ENCODE data around the gene CATSPERE. TPM values are rescaled to one million over a fixed set of nuclear protein-coding genes. Genes with fewer than 3 reads are reported as not detected.

The CATSPERE gene
- total and polyA plus RNA-seq, 9 of the 15 experiments (the other 6 are each of a cell fraction or from before 2014, with no cell fraction given), result 0.06 to 0.16 (median 0.09) TPM; not detected in 3

GRCh38 chr1:244451951-244452795 lies 8.9 kb upstream of the CATSPERE start (continued):
- TF ChIP-seq ZHX1 (conservative IDR thresholded peaks at IDR 0.05; ENCODE audit: low read length), result peak; percentile 57; the same call in 1 of the 2 replicates
- TF ChIP-seq NCOR1 (IDR thresholded peaks at IDR 0.05), result peak; percentile 34
- TF ChIP-seq TRIM25 (IDR thresholded peaks at IDR 0.05; ENCODE audit: borderline replicate concordance), result no peak
- no peak for TF ChIP-seq SRSF1 (IDR thresholded peaks at IDR 0.05; ENCODE audit: low read depth, low read length)
- peak; percentile 52 for TF ChIP-seq XRCC5 (IDR thresholded peaks at IDR 0.05; ENCODE audit: low read depth, low read length)
- TF ChIP-seq SIN3A (IDR thresholded peaks at IDR 0.05; ENCODE audit: borderline replicate concordance in 2 of 2, control insufficient read depth in 1 of 2, low read depth in 2 of 2, low read length in 2 of 2), result no peak
- TF ChIP-seq FOS (IDR thresholded peaks at IDR 0.05; ENCODE audit: extremely low read depth, insufficient read length), result peak; percentile 17
- TF ChIP-seq SAFB (IDR thresholded peaks at IDR 0.05; ENCODE audit: borderline replicate concordance, low read depth, low read length), result no peak
- TF ChIP-seq ZNF431 (CRISPR knock-in tag; IDR thresholded peaks at IDR 0.05), result no peak; the same call in 1 of the 2 replicates
- peak; percentile 54 for TF ChIP-seq EP300 (IDR thresholded peaks at IDR 0.05; ENCODE audit: low read length)
- TF ChIP-seq ZNF75A (CRISPR knock-in tag; IDR thresholded peaks at IDR 0.05), result no peak
- no peak for TF ChIP-seq ZNF277 (CRISPR knock-in tag; IDR thresholded peaks at IDR 0.05; ENCODE audit: borderline replicate concordance)
- no peak for TF ChIP-seq HNRNPH1 (optimal IDR thresholded peaks at IDR 0.05; ENCODE audit: low read depth, low read length)
- TF ChIP-seq MNT (conservative IDR thresholded peaks at IDR 0.05), result peak; percentile 69 to 82; a peak in 3 of 4 replicates
- TF ChIP-seq RFX1 (IDR thresholded peaks at IDR 0.05), result no peak
- TF ChIP-seq ARNT (IDR thresholded peaks at IDR 0.05), result peak; percentile 77 to 99
- TF ChIP-seq SMARCE1 (IDR thresholded peaks at IDR 0.05), result no peak
- no peak for TF ChIP-seq NR0B1 (IDR thresholded peaks at IDR 0.05; ENCODE audit: partially characterized antibody)
